Glomerular endothelial cell (primary cell): Measurements from ENCODE around the gene OSBP. TPM values are rescaled to one million over a fixed set of nuclear protein-coding genes. Genes with fewer than 3 reads are reported as not detected.
"Not testable (repeated sequence)": the region's sequence is repeated elsewhere in the genome, so short reads cannot be mapped to it uniquely, and the experiment has no call there.

Source experiments
- DNase-seq: peaks from one replicate; pipeline ENCODE4 v3.0.0-alpha.2; 2011; ENCODE audit warnings: low read depth, low spot score; ENCODE audit errors: extremely low read depth
- total RNA-seq: library from RNA; depleted of rRNA; stranded (reverse); fragments of >200 nt; gene quantifications from 2 replicates; pipeline ENCODE4 v1.2.3, GENCODE V29; 2015

Gene OSBP
- total RNA-seq, 1 donor from 2014 or later: 33.3 TPM

- DNase-seq: no peak
Observed at GRCh38 chr11:59556115-59556916, 59.3 kb downstream of the OSBP start.

DNA sequence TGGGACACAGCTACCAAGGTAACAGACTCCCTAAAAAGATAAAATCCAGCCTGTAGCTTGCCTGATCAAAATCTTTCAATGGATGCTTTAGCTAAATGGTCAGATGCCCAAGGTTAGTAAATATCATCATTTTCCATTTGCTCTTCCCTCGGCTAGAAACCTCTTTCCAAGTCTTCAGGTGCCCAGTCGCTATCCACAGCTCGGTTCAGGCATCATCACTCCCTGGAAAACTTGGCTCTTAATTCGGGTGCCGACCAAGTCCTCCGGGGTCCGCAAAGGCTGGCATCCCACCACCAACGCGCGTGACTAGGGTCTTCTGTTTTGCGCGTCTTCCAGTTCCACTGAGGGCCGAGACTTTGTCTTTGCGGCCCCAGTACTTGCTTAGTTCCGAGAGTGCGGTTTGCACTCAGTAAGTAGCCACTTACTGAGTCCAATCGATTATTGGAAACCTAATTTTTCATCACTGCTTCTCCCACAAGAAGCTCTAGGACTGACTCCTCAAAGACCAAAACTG is 59.9 kb downstream of the OSBP start:
- DNase-seq: no peak

GRCh38 chr11:59553323-59553722 is 62.3 kb downstream of the OSBP start:
- no peak for DNase-seq

DNA sequence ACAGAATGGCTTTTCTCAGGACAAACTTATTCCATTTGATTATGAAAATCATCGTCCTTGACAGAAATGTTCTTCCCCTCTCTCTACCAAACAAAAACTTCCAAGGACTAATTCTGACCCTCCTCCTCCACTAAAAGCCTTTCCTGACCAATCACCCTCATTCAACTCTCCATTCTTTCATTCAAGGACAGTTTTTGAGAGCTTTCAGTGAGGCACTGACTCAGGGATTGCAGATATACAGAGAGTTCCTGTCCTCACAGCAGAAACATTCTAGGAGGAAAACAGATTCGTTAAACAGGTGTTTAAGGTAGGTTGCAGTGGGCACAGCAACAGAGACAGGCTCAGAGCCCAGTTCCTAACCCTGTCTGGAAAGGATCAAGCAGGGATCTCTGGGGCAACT is 62.7 kb downstream of the OSBP start:
- DNase-seq: no peak

DNA sequence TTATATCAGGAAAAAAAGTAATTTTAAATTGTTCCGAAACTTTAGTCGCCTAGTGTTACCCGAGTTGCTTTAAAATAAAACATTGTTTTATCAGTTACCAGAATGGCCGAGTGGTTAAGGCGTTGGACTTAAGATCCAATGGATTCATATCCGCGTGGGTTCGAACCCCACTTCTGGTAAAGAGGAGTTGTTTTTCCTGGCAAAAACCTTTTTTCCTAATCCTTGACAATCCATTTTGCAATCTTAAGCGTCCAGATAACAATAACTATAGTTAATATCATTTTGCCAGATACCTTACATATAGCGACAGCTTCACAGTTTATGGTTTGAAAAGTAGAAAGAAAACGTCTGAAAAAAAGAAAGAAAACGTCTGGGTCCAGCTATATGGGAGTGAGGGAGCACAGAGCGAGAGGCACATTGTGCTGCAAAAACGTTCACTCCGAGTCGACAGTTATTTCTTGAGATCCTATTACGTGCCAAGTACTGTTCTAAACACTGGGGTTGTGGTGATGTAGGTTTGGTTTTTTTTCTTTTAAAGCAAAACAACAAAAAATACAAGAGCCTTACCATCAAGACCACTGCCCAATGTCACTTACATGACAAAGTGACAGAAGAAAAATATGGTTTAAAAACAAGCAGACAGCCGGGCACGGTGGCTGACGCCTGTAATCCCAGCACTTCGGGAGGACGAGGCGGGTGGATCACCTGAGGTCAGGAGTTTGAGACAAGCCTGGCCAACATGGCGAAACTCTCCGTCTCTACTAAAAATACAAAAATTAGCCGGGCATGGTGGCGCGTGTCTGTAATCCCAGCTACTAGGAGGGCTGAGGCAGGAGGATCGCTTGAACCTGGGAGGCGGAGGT is 63.7 kb downstream of the OSBP start:
- DNase-seq: peak; percentile 84

- peak; percentile 91 for DNase-seq
Observed at GRCh38 chr11:59550842-59551658, 64.5 kb downstream of the OSBP start.

DNA sequence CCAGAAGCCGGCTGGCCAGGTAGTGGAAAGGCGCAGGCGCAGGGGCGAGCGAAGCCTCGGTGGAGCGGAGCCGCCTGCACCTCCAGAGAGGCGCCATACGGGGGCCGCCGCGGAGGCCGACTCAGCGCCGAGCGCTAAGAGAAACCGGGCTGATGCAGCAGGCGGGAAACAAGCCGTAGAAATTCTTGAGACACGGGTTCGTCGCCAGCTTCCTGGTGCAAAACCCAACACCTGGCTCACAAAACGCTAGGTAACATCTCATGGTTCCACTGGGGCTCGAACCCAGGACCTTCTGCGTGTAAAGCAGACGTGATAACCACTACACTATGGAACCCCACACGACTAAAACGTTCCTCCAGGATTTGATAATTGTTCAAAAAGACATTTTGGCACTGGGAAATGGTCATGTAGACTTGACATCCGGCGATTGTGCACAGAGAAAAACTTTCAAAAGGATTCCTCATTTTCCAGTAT is 65.2 kb downstream of the OSBP start:
- peak; percentile 92 for DNase-seq

GRCh38 chr11:59548309-59548656 is 67.3 kb downstream of the OSBP start:
- DNase-seq: no peak

GRCh38 chr11:59547605-59548308 is 67.8 kb downstream of the OSBP start:
- DNase-seq: not testable (repeated sequence)

- DNase-seq: no peak
Observed at GRCh38 chr11:59545179-59546020, 70.2 kb downstream of the OSBP start.

- DNase-seq: no peak
Observed at GRCh38 chr11:59544869-59545178, 70.8 kb downstream of the OSBP start.

- DNase-seq: not testable (repeated sequence)
Observed at GRCh38 chr11:59543713-59544112, 71.9 kb downstream of the OSBP start.

DNA sequence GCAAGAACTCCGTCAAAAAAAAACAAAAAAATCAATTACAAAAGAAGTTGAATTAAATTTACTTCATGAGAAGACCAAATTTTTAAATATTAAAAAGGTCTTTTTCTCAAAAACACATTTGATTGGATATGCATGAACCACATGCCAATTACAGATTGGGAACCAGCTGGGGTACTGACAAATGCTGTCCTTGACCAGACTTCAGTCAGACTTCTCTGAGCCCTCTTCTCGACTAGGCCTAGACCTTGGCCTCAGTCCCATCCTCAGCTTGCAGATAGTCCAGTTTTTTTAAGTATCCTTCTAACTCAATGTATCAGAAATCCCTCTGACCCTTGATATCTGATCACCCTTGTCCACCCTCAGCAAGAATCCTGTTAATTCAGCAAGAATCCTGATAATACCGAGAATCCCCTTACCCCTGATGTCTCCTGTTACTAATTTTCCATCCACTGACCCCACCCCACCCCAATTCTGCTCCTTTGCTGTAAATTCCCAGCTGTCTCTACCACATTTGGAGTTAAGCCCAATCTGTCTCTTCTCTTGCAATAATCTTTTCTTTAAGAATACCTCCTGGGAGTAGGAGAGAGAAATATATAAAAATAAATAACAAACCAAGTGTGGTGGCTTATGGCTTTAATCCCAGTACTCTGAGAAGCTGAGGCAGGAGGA is 73.3 kb downstream of the OSBP start:
- no peak for DNase-seq

- no peak for DNase-seq
Observed at GRCh38 chr11:59534676-59535075, 80.9 kb downstream of the OSBP start.

DNA sequence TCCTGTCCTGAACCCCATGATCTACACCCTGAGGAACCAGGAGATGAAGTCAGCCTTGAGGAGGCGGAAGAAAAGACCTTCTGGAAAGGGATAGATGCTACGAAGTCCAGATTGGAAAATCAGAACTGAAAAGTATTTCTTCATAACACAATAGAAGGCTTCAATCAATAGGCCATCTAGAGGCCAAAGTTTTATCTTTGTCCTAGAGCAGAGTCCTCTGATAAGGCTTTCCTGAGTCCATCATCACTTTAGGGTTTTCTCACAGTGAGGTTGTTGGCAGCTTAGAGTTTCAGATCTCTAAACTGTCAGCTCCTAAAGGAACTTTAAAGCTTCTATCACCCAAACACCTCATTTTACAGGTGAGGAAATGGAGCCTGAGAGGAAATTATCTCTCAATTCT is 83.0 kb downstream of the OSBP start:
- DNase-seq: no peak

DNA sequence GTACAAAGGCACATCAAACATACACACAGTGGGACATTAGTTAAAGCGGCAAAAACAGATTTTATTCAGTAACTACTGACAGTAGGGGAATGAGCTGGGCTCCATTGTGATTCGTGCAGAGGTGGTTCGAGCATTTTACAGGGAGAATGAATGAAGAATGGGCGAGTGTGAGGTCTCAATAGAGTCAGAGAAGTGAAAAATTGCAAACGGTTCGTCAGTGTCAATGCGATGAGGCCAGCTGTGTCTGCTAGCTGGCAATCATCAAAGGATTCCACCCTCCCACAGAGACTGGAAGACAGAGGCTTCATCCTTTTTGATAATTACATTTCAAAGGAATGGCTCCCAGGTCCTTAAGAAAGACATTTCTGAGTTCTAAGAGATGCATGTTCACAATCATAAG is 86.9 kb downstream of the OSBP start:
- DNase-seq: no peak
